DOHH2 (cell line): ENCODE data around the gene RXFP4.
"Not testable (repeated sequence)": the region's sequence is repeated elsewhere in the genome, so short reads cannot be mapped to it uniquely, and the experiment has no call there.

ENCODE experiments used
- EZH2phosphoT487 ChIP-seq: fragments of 200-600 bp; sonication (generic); IDR thresholded peaks from 2 replicates; pipeline ENCODE4 v1.6.1; 2017; ENCODE audit warnings: borderline replicate concordance, mild to moderate bottlenecking, antibody characterized with exemption, low read length, moderate library complexity, mixed read lengths
- TF ChIP-seq, protein P1 (sequence below): fragments of 200-600 bp; sonication (generic); IDR thresholded peaks from one replicate; pipeline ENCODE4 v1.5.1; 2014; ENCODE audit warnings: antibody characterized with exemption, mild to moderate bottlenecking, low read depth, low read length; ENCODE audit not compliant: poor library complexity, severe bottlenecking

DNA sequence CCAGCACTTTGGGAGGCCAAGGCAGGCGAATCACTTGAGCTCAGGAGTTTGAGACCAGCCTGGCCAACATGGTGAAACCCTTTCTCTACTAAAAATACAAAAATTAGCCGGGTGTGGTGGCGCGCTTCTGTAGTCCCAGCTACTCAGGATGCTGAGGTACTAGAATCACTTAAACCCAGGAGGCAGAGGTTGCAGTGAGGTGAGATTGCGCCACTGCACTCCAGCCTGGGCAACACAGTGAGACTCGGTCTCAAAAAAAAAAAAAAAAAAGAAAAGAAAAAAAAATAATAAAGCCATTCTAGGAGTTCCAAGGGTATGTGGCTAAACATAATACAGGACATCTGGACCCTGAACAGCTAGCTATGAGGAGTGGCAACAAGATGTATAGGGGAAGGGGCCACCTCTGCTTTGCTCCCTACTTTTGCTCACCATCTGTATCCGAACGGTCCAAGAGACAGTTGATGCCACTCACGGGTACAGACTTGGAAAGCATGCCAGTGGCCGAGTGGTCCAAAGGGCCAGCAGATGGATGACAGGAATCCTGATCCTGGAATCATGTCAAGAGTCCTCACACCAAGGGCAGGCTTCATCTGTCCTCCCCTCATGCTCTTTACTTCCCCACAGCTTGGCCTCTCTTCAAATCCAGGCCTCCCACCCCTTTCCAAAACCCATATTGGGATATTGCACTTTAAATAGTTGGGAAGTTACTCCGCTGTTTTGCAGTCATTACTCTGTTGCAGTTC is 43.6 kb downstream of the RXFP4 start:
- TF ChIP-seq, protein P1, sequence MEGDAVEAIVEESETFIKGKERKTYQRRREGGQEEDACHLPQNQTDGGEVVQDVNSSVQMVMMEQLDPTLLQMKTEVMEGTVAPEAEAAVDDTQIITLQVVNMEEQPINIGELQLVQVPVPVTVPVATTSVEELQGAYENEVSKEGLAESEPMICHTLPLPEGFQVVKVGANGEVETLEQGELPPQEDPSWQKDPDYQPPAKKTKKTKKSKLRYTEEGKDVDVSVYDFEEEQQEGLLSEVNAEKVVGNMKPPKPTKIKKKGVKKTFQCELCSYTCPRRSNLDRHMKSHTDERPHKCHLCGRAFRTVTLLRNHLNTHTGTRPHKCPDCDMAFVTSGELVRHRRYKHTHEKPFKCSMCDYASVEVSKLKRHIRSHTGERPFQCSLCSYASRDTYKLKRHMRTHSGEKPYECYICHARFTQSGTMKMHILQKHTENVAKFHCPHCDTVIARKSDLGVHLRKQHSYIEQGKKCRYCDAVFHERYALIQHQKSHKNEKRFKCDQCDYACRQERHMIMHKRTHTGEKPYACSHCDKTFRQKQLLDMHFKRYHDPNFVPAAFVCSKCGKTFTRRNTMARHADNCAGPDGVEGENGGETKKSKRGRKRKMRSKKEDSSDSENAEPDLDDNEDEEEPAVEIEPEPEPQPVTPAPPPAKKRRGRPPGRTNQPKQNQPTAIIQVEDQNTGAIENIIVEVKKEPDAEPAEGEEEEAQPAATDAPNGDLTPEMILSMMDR, result not testable (repeated sequence)
- TF ChIP-seq EZH2phosphoT487, result not testable (repeated sequence)
